A549 (cell line): Measurements from ENCODE around the gene CLDN14. TPM values are rescaled to one million over a fixed set of nuclear protein-coding genes. Genes with fewer than 3 reads are reported as not detected.

Experiments
- ATAC-seq, 2 experiments: fragments of 200-7000 bp in 1 of 2; fragments of >200 bp in 1 of 2; cut with Nextera tagmentation in 1 of 2; cut with Tn5 transposase in 1 of 2; 3 replicates each; pipeline versions ENCODE4 v1.8.0 to v1.9.1; 2018 to 2020; ENCODE audit warnings: mild to moderate bottlenecking in 1 of 2, moderate library complexity in 1 of 2
- CTCF ChIA-PET: fragments of 300-600 bp; sonication (Branson Sonifier 250); formaldehyde crosslinking; extraction: SDS; loops from one replicate; lab custom pipeline; 2021; ENCODE audit warnings: antibody characterized with exemption, inconsistent platforms; lab: Yijun Ruan, JAX
- POLR2A ChIA-PET: fragments of 350-600 bp; formaldehyde crosslinking; extraction: SDS; loops from one replicate; lab custom pipeline; 2021; ENCODE audit warnings: antibody characterized with exemption, inconsistent platforms; lab: Yijun Ruan, JAX
- DNase-seq, 2 experiments: peaks; one replicate each; pipeline versions ENCODE4 v3.0.0 to v3.0.0-alpha.2; 2011 to 2016; ENCODE audit warnings: low read depth in 1 of 2, low spot score in 1 of 2
- FAIRE-seq: peaks from 2 replicates; lab custom pipeline; 2011; peaks lifted over from hg19 to GRCh38; lab: Jason Lieb, UNC
- H3K27ac ChIP-seq, 2 experiments: fragments of >200 bp; sonication (Bioruptor Twin); formaldehyde crosslinking; 3 replicates each; pipeline ENCODE4 v1.5.1; 2016 to 2017
- H3K4me1 ChIP-seq: fragments of >200 bp; sonication (Bioruptor Twin); formaldehyde crosslinking; 3 replicates; pipeline ENCODE4 v1.6.1; 2016
- H3K4me2 ChIP-seq: fragments of >200 bp; sonication (Bioruptor Twin); formaldehyde crosslinking; 3 replicates; pipeline ENCODE4 v1.6.1; 2016
- H3K4me3 ChIP-seq: fragments of >200 bp; sonication (Bioruptor Twin); formaldehyde crosslinking; 3 replicates; pipeline ENCODE4 v1.5.1; 2016
- H3K9me3 ChIP-seq: fragments of >200 bp; sonication (Bioruptor Twin); formaldehyde crosslinking; 3 replicates; pipeline ENCODE4 v1.6.1; 2016
- CBX2 ChIP-seq: fragments of 200-600 bp; sonication (generic); IDR thresholded peaks from 2 replicates; pipeline ENCODE4 v1.6.1; 2016; ENCODE audit warnings: low read depth, mild to moderate bottlenecking, borderline replicate concordance
- CEBPB ChIP-seq, 2 experiments: fragments of >200 bp in 1 of 2; sonication (Bioruptor Twin) in 1 of 2; formaldehyde crosslinking in 1 of 2; IDR thresholded peaks; 2 replicates each; pipeline ENCODE4 v1.6.1; 2012 to 2016
- EHF ChIP-seq: fragments of 250-450 bp; sonication (Bioruptor Pico); IDR thresholded peaks from 2 replicates; pipeline ENCODE4 v1.5.0; 2020; ENCODE audit warnings: mild to moderate bottlenecking
- ESRRA ChIP-seq: fragments of 150-350 bp; IDR thresholded peaks from 2 replicates; pipeline ENCODE4 v1.6.1; 2014; ENCODE audit warnings: mild to moderate bottlenecking, low read length, borderline replicate concordance
- FOSL2 ChIP-seq, 2 experiments: fragments of 450-650 bp in 1 of 2; fragments of >200 bp in 1 of 2; sonication (Bioruptor Twin) in 1 of 2; formaldehyde crosslinking; IDR thresholded peaks; 2 replicates each; pipeline versions ENCODE4 v1.5.0 to v1.6.1; 2016 to 2020; ENCODE audit warnings: mild to moderate bottlenecking in 1 of 2, moderate library complexity in 1 of 2
- GATA3 ChIP-seq: IDR thresholded peaks from 2 replicates; pipeline ENCODE4 v1.6.1; 2012; ENCODE audit warnings: borderline replicate concordance
- HEYL ChIP-seq: fragments of 250-450 bp; sonication (Bioruptor Pico); IDR thresholded peaks from 2 replicates; pipeline ENCODE4 v1.8.0; 2021; ENCODE audit warnings: mild to moderate bottlenecking, moderate library complexity
- HOXA7 ChIP-seq: fragments of 250-450 bp; sonication (Bioruptor Pico); IDR thresholded peaks from 2 replicates; pipeline ENCODE4 v1.5.0; 2020; ENCODE audit warnings: mild to moderate bottlenecking, moderate library complexity
- HOXB13 ChIP-seq: fragments of 250-450 bp; sonication (Bioruptor Pico); IDR thresholded peaks from 2 replicates; pipeline ENCODE4 v1.5.0; 2020; ENCODE audit warnings: low read depth, mild to moderate bottlenecking, moderate library complexity
- JUNB ChIP-seq: fragments of >200 bp; sonication (Bioruptor Twin); formaldehyde crosslinking; IDR thresholded peaks from 2 replicates; pipeline ENCODE4 v1.6.1; 2016
- KDM1A ChIP-seq: fragments of 200-600 bp; sonication (generic); IDR thresholded peaks from 2 replicates; pipeline ENCODE4 v1.6.1; 2016; ENCODE audit warnings: low read depth, mild to moderate bottlenecking
- KDM5A ChIP-seq: fragments of 200-600 bp; sonication (generic); IDR thresholded peaks from 2 replicates; pipeline ENCODE4 v1.6.1; 2016; ENCODE audit warnings: antibody characterized with exemption, mild to moderate bottlenecking
- MAFK ChIP-seq: fragments of 450-650 bp; IDR thresholded peaks from 2 replicates; pipeline ENCODE4 v1.6.1; 2014; ENCODE audit not compliant: partially characterized antibody
- MAZ ChIP-seq: fragments of 150-350 bp; IDR thresholded peaks from 2 replicates; pipeline ENCODE4 v1.6.1; 2014; ENCODE audit warnings: antibody characterized with exemption, low read depth, low read length, borderline replicate concordance
- NR3C1 ChIP-seq: fragments of >200 bp; sonication (Bioruptor Twin); formaldehyde crosslinking; IDR thresholded peaks from 3 replicates; pipeline ENCODE4 v1.6.1; 2017
- PHF8 ChIP-seq: fragments of 200-600 bp; sonication (generic); IDR thresholded peaks from 2 replicates; pipeline ENCODE4 v1.6.1; 2016; ENCODE audit warnings: low read depth, mild to moderate bottlenecking, antibody characterized with exemption, moderate library complexity, borderline replicate concordance
- RARB ChIP-seq: fragments of 250-450 bp; sonication (Bioruptor Pico); IDR thresholded peaks from 2 replicates; pipeline ENCODE4 v1.8.0; 2021; ENCODE audit warnings: mild to moderate bottlenecking, moderate library complexity
- RNF2 ChIP-seq: fragments of 200-600 bp; sonication (generic); IDR thresholded peaks from 2 replicates; pipeline ENCODE4 v1.6.1; 2016; ENCODE audit warnings: low read depth, mild to moderate bottlenecking, antibody characterized with exemption, moderate library complexity, borderline replicate concordance
- SMC3 ChIP-seq: fragments of >200 bp; sonication (Bioruptor Twin); formaldehyde crosslinking; IDR thresholded peaks from 3 replicates; pipeline ENCODE4 v1.6.1; 2018; ENCODE audit warnings: inconsistent platforms
- TFCP2L1 ChIP-seq: fragments of 250-450 bp; sonication (Bioruptor Pico); IDR thresholded peaks from 2 replicates; pipeline ENCODE4 v1.5.0; 2021; ENCODE audit warnings: mild to moderate bottlenecking
- ZC3H11A ChIP-seq: fragments of 450-650 bp; IDR thresholded peaks from 2 replicates; pipeline ENCODE4 v1.6.1; 2014; ENCODE audit warnings: antibody characterized with exemption, mild to moderate bottlenecking
- ZNF302 ChIP-seq: fragments of 250-450 bp; sonication (Bioruptor Pico); IDR thresholded peaks from 2 replicates; pipeline ENCODE4 v1.9.0; 2021; ENCODE audit warnings: inconsistent platforms, mild to moderate bottlenecking, moderate library complexity
- WGBS: methylation state at CpG from one replicate; pipeline ENCODE4 v1.1.6; 2017; ENCODE audit errors: missing lambda C conversion rate; 5-methylcytosine and 5-hydroxymethylcytosine counted together
- polyA minus RNA-seq: library from RNA; depleted of rRNA, polyadenylated mRNA; stranded (reverse); fragments of >200 nt; gene quantifications from 2 replicates; pipeline ENCODE4 v1.2.3, GENCODE V29; 2011; rRNA and poly(A)+ RNA removed
- polyA plus RNA-seq, 4 experiments: library from polyadenylated mRNA; depleted of rRNA in 3 of 4; stranded (reverse); fragments of >200 nt; fragmentation: RNase III in 1 of 4; extraction: RNeasy Plus Mini Kit Qiagen cat#74134 plus additional on column Dnase treatment in 1 of 4; gene quantifications; 2 replicates in 3 of 4; 3 replicates in 1 of 4; pipeline ENCODE4 v1.2.3, GENCODE V29; 2011 to 2017
- TF ChIP-seq, protein P1 (sequence below): fragments of >200 bp; sonication (Bioruptor Twin); formaldehyde crosslinking; IDR thresholded peaks from 2 replicates; pipeline ENCODE4 v1.6.1; 2016
- TF ChIP-seq, protein P2 (sequence below): fragments of 250-450 bp; sonication (Bioruptor Pico); IDR thresholded peaks from 2 replicates; pipeline ENCODE4 v1.5.0; 2021; ENCODE audit warnings: mild to moderate bottlenecking, moderate library complexity, borderline replicate concordance
- TF ChIP-seq, protein P3 (sequence below): IDR thresholded peaks from 2 replicates; pipeline ENCODE4 v1.6.1; 2012
- TF ChIP-seq, protein P4 (sequence below): fragments of >200 bp; sonication (Bioruptor Twin); formaldehyde crosslinking; IDR thresholded peaks from 3 replicates; pipeline ENCODE4 v1.5.1; 2016

Gene CLDN14, protein sequence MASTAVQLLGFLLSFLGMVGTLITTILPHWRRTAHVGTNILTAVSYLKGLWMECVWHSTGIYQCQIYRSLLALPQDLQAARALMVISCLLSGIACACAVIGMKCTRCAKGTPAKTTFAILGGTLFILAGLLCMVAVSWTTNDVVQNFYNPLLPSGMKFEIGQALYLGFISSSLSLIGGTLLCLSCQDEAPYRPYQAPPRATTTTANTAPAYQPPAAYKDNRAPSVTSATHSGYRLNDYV
- polyA plus RNA-seq (2011; rRNA removed) (not detected in 2 replicates), polyA plus RNA-seq (2017; fragmentation: RNase III; extraction: RNeasy Plus Mini Kit Qiagen cat#74134 plus additional on column Dnase treatment) (0.05 TPM in 1 of 3 replicates, not detected in the others), polyA minus RNA-seq (0.19 TPM in 1 of 2 replicates, not detected in the other)
- polyA plus RNA-seq (2012; cell fraction: cytosol; rRNA removed) = 0.04 and 0.13 TPM in 2 replicates
- 0.17 and 0.29 TPM in 2 replicates for polyA plus RNA-seq (2012; cell fraction: nucleus; rRNA removed)

DNA sequence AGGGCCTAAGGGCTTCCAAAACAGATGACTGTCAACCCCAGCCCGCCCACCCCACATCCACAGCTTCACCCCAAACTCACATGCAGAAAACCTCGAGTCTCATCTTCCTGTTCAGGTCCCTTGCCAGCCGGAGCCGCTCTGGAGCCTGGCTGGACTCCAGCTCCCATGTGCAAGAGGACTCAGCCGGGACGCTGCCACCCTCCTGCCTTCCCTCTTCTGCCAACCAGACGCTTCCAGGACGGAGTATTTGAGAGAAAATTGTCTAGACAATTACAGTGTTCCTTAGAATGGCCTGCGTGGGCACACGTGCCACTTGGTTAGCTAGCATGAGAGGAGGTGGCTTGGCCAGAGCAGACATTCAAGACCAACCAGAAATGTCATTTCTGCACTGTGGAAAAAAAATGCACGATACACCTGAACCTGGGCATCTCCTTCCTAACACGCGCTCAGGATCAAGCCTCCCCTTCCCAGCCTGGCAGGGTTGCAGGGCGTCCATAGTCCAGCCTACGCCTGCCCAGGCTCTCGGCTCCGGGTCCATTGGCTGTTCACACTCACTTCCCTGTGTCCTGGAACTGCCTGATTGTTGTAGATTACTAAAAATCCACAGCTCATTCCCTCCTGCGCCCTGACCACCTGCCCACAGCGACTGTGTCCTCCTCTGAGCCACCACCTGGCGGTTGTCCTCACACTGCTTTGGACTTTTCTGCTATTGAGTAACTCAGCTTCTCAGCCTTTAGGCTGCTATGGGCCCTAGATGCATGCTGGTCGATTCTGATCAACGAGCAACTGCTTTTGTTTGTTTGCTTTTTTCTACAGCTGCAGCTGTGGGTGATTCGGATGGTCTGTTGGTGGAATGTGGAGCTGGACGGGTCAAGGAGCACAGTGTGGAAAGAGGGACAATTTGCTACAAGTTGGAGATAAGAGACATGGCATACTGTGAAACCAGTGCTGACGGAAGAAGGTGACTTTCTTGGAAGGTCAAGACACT, at the start of gene CLDN14:
TSS of gene CLDN14 (minus strand) at position 708 of the 988 bp plus-strand sequence. CDS start 18,427 bp downstream, outside the sequence.
- Histone ChIP-seq H3K4me1 (peaks cover 37% of the 10 kb centered on the region), H3K27ac (peak within 1 kb of the TSS; percentile 87 to 94), H3K9me3 (no peaks in the 10 kb centered on the region), H3K4me3 (no peak within 1 kb of the TSS), H3K4me2 (peak within 1 kb of the TSS; percentile 69)
- no peak for FAIRE-seq
- POLR2A ChIA-PET = interaction anchor here (3.3 kb wide), 1 partner anchor 50 kb away, joined by 64 read pairs; no protein-coding TSS in a partner anchor
- WGBS = 88% methylated on average over 23 of the region's 25 CpGs
- CTCF ChIA-PET = interaction anchor here (0.5 to 3.3 kb wide), 6 partner anchors 20 to 438 kb away, joined by 3 to 13 read pairs (median 3); no protein-coding TSS in a partner anchor
- DNase-seq = no peak
- no peak for ATAC-seq
- TF ChIP-seq ESRRA (no peak), TFCP2L1 (no peak), NR3C1 (no peak), HOXB13 (CRISPR knock-in tag) (no peak), HEYL (CRISPR knock-in tag) (no peak)
- TF ChIP-seq, protein P1, sequence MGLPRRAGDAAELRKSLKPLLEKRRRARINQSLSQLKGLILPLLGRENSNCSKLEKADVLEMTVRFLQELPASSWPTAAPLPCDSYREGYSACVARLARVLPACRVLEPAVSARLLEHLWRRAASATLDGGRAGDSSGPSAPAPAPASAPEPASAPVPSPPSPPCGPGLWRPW = no peak

DNA sequence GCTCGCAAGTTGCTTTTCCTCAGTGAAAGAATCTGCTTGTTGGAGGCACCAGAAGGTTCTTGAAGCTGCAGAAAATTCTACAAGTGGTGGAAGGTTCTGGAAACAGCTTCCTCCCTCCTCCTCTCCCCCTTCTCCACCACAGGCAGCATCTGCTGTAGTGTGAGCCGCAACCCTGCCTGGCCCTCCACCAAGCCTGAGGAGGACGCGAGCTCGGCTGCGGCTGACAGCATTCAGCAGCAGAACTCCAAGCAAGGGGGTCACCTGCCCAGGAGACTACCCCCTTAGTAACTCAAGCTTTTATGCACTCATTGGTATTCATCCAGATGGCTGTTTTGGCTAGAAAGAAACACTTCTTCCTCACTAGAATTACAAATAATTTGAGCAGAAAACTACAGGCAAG, 48.8 kb upstream of the CLDN14 start:
- no peak for FAIRE-seq
- Histone ChIP-seq H3K27ac (no peak overlapping the region), H3K4me2 (no peak overlapping the region), H3K4me3 (no peak overlapping the region), H3K9me3 (no peaks in the 10 kb centered on the region), H3K4me1 (no peaks in the 10 kb centered on the region)
- DNase-seq = no peak
- ChIA-PET POLR2A (no interaction called here), CTCF (no interaction called here)
- no peak for ATAC-seq
- 95% methylated on average over 6 of the region's 6 CpGs for WGBS
- TF ChIP-seq RNF2 (no peak), HEYL (CRISPR knock-in tag) (no peak), FOSL2 (IDR thresholded peaks at IDR 0.05) (no peak), FOSL2 (CRISPR knock-in tag; IDR thresholded peaks at IDR 0.05) (no peak), EHF (CRISPR knock-in tag) (no peak), MAZ (no peak), CEBPB (IDR thresholded peaks at IDR 0.05) (no peak), SMC3 (no peak), KDM5A (no peak), ZNF302 (no peak)
- TF ChIP-seq, protein P2, sequence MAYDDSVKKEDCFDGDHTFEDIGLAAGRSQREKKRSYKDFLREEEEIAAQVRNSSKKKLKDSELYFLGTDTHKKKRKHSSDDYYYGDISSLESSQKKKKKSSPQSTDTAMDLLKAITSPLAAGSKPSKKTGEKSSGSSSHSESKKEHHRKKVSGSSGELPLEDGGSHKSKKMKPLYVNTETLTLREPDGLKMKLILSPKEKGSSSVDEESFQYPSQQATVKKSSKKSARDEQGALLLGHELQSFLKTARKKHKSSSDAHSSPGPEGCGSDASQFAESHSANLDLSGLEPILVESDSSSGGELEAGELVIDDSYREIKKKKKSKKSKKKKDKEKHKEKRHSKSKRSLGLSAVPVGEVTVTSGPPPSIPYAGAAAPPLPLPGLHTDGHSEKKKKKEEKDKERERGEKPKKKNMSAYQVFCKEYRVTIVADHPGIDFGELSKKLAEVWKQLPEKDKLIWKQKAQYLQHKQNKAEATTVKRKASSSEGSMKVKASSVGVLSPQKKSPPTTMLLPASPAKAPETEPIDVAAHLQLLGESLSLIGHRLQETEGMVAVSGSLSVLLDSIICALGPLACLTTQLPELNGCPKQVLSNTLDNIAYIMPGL (CRISPR knock-in tag) = no peak
- TF ChIP-seq, protein P3, sequence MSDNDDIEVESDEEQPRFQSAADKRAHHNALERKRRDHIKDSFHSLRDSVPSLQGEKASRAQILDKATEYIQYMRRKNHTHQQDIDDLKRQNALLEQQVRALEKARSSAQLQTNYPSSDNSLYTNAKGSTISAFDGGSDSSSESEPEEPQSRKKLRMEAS = no peak

DNA sequence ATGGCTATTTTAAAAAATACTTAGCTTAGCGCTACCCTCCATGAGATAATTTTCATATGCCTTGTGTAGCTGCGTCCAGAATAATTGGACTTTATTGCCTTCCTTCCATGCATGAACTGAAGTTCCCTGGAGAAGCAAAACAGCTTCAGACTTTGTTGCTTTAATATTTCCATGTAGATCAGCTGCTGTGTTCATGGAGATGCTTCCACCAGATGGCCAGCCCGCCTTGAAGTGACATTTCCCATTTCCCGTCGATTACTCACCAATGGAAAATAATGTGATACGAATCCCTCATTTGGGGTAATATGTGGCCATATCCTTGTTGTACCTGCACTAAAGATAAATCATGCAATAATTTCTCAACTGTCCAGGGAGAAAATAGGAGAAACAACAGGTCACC, 47.4 kb upstream of the CLDN14 start:
- CTCF ChIA-PET = interaction anchor here (1.0 to 1.3 kb wide), 2 partner anchors 24 to 81 kb away, joined by 3 to 4 read pairs; no protein-coding TSS in a partner anchor
- DNase-seq = no peak
- no peak for FAIRE-seq
- Histone ChIP-seq H3K4me1 (no peaks in the 10 kb centered on the region), H3K9me3 (no peaks in the 10 kb centered on the region), H3K27ac (no peak overlapping the region), H3K4me3 (no peak overlapping the region), H3K4me2 (no peak overlapping the region)
- POLR2A ChIA-PET = no interaction called here
- no peak for ATAC-seq
- WGBS = 87% methylated on average over 6 of the region's 6 CpGs
- TF ChIP-seq PHF8 (no peak), RARB (CRISPR knock-in tag) (no peak), CBX2 (no peak), GATA3 (no peak), HOXB13 (CRISPR knock-in tag) (no peak), ZC3H11A (no peak), HOXA7 (CRISPR knock-in tag) (no peak), CEBPB (IDR thresholded peaks at IDR 0.05) (no peak), JUNB (no peak), MAFK (no peak), KDM1A (no peak)
- TF ChIP-seq, protein P4, sequence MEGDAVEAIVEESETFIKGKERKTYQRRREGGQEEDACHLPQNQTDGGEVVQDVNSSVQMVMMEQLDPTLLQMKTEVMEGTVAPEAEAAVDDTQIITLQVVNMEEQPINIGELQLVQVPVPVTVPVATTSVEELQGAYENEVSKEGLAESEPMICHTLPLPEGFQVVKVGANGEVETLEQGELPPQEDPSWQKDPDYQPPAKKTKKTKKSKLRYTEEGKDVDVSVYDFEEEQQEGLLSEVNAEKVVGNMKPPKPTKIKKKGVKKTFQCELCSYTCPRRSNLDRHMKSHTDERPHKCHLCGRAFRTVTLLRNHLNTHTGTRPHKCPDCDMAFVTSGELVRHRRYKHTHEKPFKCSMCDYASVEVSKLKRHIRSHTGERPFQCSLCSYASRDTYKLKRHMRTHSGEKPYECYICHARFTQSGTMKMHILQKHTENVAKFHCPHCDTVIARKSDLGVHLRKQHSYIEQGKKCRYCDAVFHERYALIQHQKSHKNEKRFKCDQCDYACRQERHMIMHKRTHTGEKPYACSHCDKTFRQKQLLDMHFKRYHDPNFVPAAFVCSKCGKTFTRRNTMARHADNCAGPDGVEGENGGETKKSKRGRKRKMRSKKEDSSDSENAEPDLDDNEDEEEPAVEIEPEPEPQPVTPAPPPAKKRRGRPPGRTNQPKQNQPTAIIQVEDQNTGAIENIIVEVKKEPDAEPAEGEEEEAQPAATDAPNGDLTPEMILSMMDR = no peak
